Heart left ventricle (tissue), 13 donors: Measurements from ENCODE around the gene SYNGAP1.
"Not testable (repeated sequence)": the region's sequence is repeated elsewhere in the genome, so short reads cannot be mapped to it uniquely, and the experiment has no call there.

Source experiments
- CTCF ChIP-seq, 12 donors: fragments of 200-600 bp; sonication (generic) in 4 of 12; IDR thresholded peaks; one replicate each; pipeline versions ENCODE4 v1.5.0 to v1.8.0; 2018 to 2022; ENCODE audit warnings: antibody characterized with exemption in 12 of 12, mild to moderate bottlenecking in 5 of 12
- POLR2A ChIP-seq, 2 donors: fragments of 450-650 bp; IDR thresholded peaks; one replicate each; pipeline ENCODE4 v1.6.1; 2017; ENCODE audit warnings: antibody characterized with exemption in 2 of 2, mild to moderate bottlenecking in 2 of 2, moderate library complexity in 2 of 2
- donor health status: ischemic (EF 13 %, LVEDD 7.1; RV severe dilation, severe dysfunction).
- donor health status: DM: no; HTN: yes; CAD: no.
- donor health status: DM: no; HTN: no; CAD: no.
- donor health status: ischemic (EF 25% LVEDD 6.9; RV normal size, moderate dysfunction).
- donor health status: ischemic (EF 25% LVEDD 5.7; RV mildly dilated, moderate dysfunction).
- donor health status: ischemic (EF 35%, LVEDD 5.7; RV mildly dilated, moderate dysfunction).
- donor health status: nonischemic (EF 11% LVEDD 7.7; RV severe dilation, severe dysfunction).
- donor health status: DM: yes; HTN: yes; CAD: no.
- donor health status: PGD.
- donor health status: ischemic (EF 29% LVEDD 5.4; RV normal size, mild dysfunction).
- donor health status: nonischemic (EF 23%, LVEDD 6.1; RV moderate dilation, normal function).

DNA sequence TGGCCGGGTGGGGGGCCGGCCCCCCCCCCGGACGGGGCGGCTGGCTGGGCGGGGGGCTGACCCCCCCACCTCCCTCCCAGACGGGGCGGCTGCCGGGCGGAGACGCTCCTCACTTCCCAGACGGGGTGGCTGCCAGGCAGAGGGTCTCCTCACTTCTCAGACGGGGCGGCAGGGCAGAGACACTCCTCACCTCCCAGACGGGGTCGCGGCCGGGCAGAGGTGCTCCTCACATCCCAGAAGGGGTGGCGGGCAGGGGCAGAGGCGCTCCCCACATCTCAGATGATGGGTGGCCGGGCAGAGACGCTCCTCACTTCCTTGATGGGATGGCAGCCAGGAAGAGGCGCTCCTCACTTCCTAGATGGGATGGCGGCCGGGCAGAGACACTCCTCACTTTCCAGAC is 65.8 kb downstream of the SYNGAP1 start:
- TF ChIP-seq POLR2A, CTCF (IDR thresholded peaks at IDR 0.05): not testable (repeated sequence)
